HEK293T (cell line): ENCODE data around the gene RBPMS2.
A peak's percentile ranks its signal among the peaks of the same experiment; 100 is the strongest.

Experiments
- CTCF ChIA-PET: fragments of 350-600 bp; formaldehyde crosslinking; extraction: SDS; loops from one replicate; lab custom pipeline; 2021; ENCODE audit warnings: antibody characterized with exemption, inconsistent platforms; lab: Yijun Ruan, JAX
- POLR2A ChIA-PET: fragments of 350-600 bp; formaldehyde crosslinking; extraction: SDS; loops from one replicate; lab custom pipeline; 2020; ENCODE audit warnings: antibody characterized with exemption, inconsistent platforms; lab: Yijun Ruan, JAX
- DNase-seq: peaks from one replicate; pipeline ENCODE4 v3.0.0; 2012; ENCODE audit warnings: mixed read lengths; ENCODE audit errors: extremely low spot score
- ARNT ChIP-seq: fragments of 450-650 bp; IDR thresholded peaks from 2 replicates; pipeline ENCODE4 v1.6.1; 2017; ENCODE audit warnings: mild to moderate bottlenecking
- BHLHE40 ChIP-seq: fragments of 450-650 bp; IDR thresholded peaks from 2 replicates; pipeline ENCODE4 v1.6.1; 2016; ENCODE audit warnings: mild to moderate bottlenecking, moderate library complexity, borderline replicate concordance
- CTBP1 ChIP-seq: fragments of 450-650 bp; IDR thresholded peaks from 2 replicates; pipeline ENCODE4 v1.6.1; 2016; ENCODE audit warnings: borderline replicate concordance
- ELF4 ChIP-seq: fragments of 450-650 bp; IDR thresholded peaks from 2 replicates; pipeline ENCODE4 v1.6.1; 2017; ENCODE audit warnings: antibody characterized with exemption
- FOXA1 ChIP-seq: fragments of 450-650 bp; IDR thresholded peaks from 2 replicates; pipeline ENCODE4 v1.6.1; 2016; ENCODE audit warnings: mild to moderate bottlenecking
- FOXK2 ChIP-seq: fragments of 450-650 bp; IDR thresholded peaks from 2 replicates; pipeline ENCODE4 v1.6.1; 2016; ENCODE audit warnings: mild to moderate bottlenecking
- FOXM1 ChIP-seq: fragments of 450-650 bp; IDR thresholded peaks from 2 replicates; pipeline ENCODE4 v1.6.1; 2017; ENCODE audit warnings: mild to moderate bottlenecking, borderline replicate concordance
- HDGF ChIP-seq: fragments of 450-650 bp; IDR thresholded peaks from 2 replicates; pipeline ENCODE4 v1.6.1; 2017; ENCODE audit warnings: antibody characterized with exemption, borderline replicate concordance
- L3MBTL2 ChIP-seq: fragments of 450-650 bp; conservative IDR thresholded peaks from 2 replicates; pipeline ENCODE4 v1.6.1; 2016; ENCODE audit warnings: mild to moderate bottlenecking
- LEF1 ChIP-seq: fragments of 450-650 bp; IDR thresholded peaks from 2 replicates; pipeline ENCODE4 v1.6.1; 2017; ENCODE audit warnings: mild to moderate bottlenecking, borderline replicate concordance
- NFRKB ChIP-seq: fragments of 450-650 bp; IDR thresholded peaks from 2 replicates; pipeline ENCODE4 v1.6.1; 2016; ENCODE audit warnings: mild to moderate bottlenecking, moderate library complexity
- SP1 ChIP-seq: fragments of 450-650 bp; IDR thresholded peaks from 2 replicates; pipeline ENCODE4 v1.6.1; 2017
- SUZ12 ChIP-seq: fragments of 450-650 bp; IDR thresholded peaks from 2 replicates; pipeline ENCODE4 v1.6.1; 2016; ENCODE audit warnings: mild to moderate bottlenecking
- TARDBP ChIP-seq: fragments of 450-650 bp; IDR thresholded peaks from 2 replicates; pipeline ENCODE4 v1.6.1; 2016
- ZNF384 ChIP-seq: fragments of 450-650 bp; IDR thresholded peaks from 2 replicates; pipeline ENCODE4 v1.6.1; 2016
- TF ChIP-seq, protein P1 (sequence below): fragments of 450-650 bp; IDR thresholded peaks from 2 replicates; pipeline ENCODE4 v1.6.1; 2016

The RBPMS2 gene

DNA sequence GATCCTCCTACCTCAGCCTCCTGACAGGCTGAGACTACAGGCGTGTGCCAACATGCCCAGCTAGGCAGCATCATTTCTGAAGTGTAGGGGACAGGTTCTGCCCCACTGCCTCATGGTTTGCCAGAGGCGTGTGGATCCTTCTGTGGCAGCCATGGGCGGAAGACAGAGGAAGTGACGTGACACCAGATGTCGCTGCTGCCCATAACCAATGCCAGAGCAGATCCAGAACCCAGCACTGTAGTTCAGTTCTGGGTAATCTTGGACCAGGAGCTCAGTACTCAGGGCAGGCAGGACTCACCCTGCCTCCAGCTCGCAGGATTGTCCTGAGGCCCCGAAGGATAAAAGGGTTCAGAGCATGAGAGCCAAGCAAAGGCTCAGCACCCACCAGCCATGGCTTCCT lies 8.2 kb downstream of the RBPMS2 start:
- DNase-seq: no peak
- CTCF ChIA-PET: no interaction called here
- POLR2A ChIA-PET: no interaction called here
- TF ChIP-seq, protein P1, sequence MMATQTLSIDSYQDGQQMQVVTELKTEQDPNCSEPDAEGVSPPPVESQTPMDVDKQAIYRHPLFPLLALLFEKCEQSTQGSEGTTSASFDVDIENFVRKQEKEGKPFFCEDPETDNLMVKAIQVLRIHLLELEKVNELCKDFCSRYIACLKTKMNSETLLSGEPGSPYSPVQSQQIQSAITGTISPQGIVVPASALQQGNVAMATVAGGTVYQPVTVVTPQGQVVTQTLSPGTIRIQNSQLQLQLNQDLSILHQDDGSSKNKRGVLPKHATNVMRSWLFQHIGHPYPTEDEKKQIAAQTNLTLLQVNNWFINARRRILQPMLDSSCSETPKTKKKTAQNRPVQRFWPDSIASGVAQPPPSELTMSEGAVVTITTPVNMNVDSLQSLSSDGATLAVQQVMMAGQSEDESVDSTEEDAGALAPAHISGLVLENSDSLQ: no peak
- no peak for TF ChIP-seq ARNT

GRCh38 chr15:64766058-64766457 lies 9.3 kb downstream of the RBPMS2 start:
- TF ChIP-seq, protein P1: peak; percentile 18; the same call in 1 of the 2 replicates
- TF ChIP-seq FOXM1: no peak
- no peak for DNase-seq
- ChIA-PET POLR2A (no interaction called here), CTCF (no interaction called here)

DNA sequence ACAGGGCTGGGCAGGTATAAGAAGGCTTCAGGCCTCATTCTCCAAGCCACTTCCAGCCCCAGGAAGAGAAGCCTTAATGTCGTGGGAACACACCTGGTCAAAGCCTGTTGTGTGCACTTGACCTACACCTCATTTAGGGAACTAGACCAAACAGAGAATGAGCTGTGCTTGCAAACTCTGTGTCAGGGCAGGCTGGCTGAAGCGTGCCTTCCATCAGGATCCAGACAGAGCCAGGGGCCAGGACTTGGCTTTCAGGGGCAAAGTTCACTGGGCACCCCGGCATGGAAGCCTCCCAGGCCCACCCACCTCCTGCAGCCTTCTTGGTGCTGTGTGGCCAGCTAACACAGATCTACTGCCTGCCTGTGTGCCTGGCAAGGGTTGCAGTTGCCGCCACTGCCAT lies 11.5 kb downstream of the RBPMS2 start:
- TF ChIP-seq CTBP1 (no peak), NFRKB (no peak), SUZ12 (no peak), TARDBP (no peak), HDGF (no peak), ARNT (no peak), FOXK2 (no peak), L3MBTL2 (no peak), ZNF384 (no peak), LEF1 (no peak)
- TF ChIP-seq, protein P1: no peak
- DNase-seq: no peak
- POLR2A ChIA-PET: no interaction called here
- CTCF ChIA-PET: no interaction called here

- CTCF ChIA-PET: no interaction called here
- TF ChIP-seq L3MBTL2 (no peak), ARNT (no peak), BHLHE40 (no peak)
- TF ChIP-seq, protein P1: no peak
- POLR2A ChIA-PET: no interaction called here
- DNase-seq: no peak
These were observed 11.9 kb downstream of the RBPMS2 start for GRCh38 chr15:64763462-64763861.

DNA sequence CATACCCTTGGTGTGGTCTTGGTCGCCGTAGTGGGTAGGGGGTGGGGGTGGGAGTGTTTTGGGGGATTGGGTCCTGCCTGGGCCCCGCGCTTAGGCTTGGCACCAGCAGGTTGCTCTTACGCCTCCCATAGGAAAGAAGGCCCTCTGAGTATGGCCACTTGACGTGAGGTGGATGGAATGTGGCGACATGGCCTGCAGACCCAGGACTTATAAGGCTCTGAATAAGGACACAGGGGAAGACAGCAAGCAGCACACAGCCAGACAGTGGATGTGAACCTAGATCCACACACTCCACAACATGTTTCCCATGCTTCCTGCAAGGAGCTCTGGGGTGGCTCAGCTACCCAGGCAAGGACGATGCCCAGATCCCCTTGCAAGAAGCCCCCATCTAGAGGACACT lies 12.4 kb downstream of the RBPMS2 start:
- CTCF ChIA-PET: no interaction called here
- no peak for TF ChIP-seq FOXM1
- no peak for TF ChIP-seq NFRKB
- TF ChIP-seq ZNF384: no peak
- TF ChIP-seq ELF4: no peak
- TF ChIP-seq BHLHE40: no peak
- no peak for TF ChIP-seq FOXK2
- TF ChIP-seq TARDBP: no peak
- no peak for TF ChIP-seq ARNT
- no peak for TF ChIP-seq SUZ12
- no peak for TF ChIP-seq SP1
- TF ChIP-seq FOXA1: no peak
- POLR2A ChIA-PET: no interaction called here
- DNase-seq: no peak

- ChIA-PET POLR2A (no interaction called here), CTCF (no interaction called here)
- DNase-seq: no peak
- no peak for TF ChIP-seq L3MBTL2
- TF ChIP-seq TARDBP: no peak
- no peak for TF ChIP-seq NFRKB
- TF ChIP-seq ELF4: no peak
- no peak for TF ChIP-seq SP1
- no peak for TF ChIP-seq BHLHE40
These were observed 12.8 kb downstream of the RBPMS2 start for GRCh38 chr15:64762546-64762945.

DNA sequence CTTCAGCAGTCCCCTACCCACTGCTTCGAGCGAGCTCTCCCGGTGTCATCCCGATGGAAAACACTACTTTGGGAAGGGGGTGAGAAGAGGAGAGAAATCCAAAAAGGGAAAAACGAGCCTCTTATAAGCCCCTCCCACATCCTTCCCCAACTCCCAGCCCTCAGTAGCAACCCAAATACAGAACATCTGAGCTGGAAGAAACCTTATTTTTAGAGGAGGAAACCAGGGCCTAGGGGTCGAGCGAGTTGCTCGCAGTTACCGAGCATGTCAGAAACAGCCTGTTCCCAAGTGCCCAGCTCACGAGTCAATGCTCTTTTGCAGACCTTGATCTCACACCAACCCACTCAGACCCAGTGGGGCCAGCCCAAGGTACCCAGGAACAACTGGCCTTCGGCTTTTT lies 14.2 kb downstream of the RBPMS2 start:
- TF ChIP-seq LEF1: no peak
- no peak for TF ChIP-seq HDGF
- no peak for TF ChIP-seq ELF4
- no peak for TF ChIP-seq SP1
- no peak for TF ChIP-seq L3MBTL2
- TF ChIP-seq, protein P1: no peak
- TF ChIP-seq ARNT: no peak
- TF ChIP-seq TARDBP: no peak
- TF ChIP-seq BHLHE40: no peak
- no peak for TF ChIP-seq FOXA1
- no peak for TF ChIP-seq NFRKB
- TF ChIP-seq CTBP1: no peak
- TF ChIP-seq ZNF384: no peak
- TF ChIP-seq FOXK2: no peak
- no peak for TF ChIP-seq SUZ12

More for the DNA sequence above, 14.2 kb downstream of the RBPMS2 start:
- no peak for DNase-seq
- CTCF ChIA-PET: interaction anchor here (0.8 kb wide), 1 partner anchor 23 kb away, joined by 3 read pairs; no protein-coding TSS in a partner anchor
- POLR2A ChIA-PET: no interaction called here
